HepG2 (cell line): ENCODE results near the gene IMPDH2. TPM values are rescaled to one million over a fixed set of nuclear protein-coding genes. Genes with fewer than 3 reads are reported as not detected.
A peak's percentile ranks its signal among the peaks of the same experiment; 100 is the strongest.

Source experiments
- DNMT3B ChIP-seq: conservative IDR thresholded peaks from 2 replicates; pipeline ENCODE4 v1.6.1; 2016; ENCODE audit warnings: missing biosample characterization, control low read depth
- FOSL1 ChIP-seq: sonication (generic); formaldehyde crosslinking; IDR thresholded peaks from 2 replicates; pipeline ENCODE4 v1.9.0; 2021; ENCODE audit warnings: missing genetic modification reagents, borderline replicate concordance
- MTA1 ChIP-seq: sonication (generic); formaldehyde crosslinking; IDR thresholded peaks from 2 replicates; pipeline ENCODE4 v1.4.0; 2020; ENCODE audit warnings: missing genetic modification reagents, mild to moderate bottlenecking, borderline replicate concordance
- MYNN ChIP-seq: sonication (generic); formaldehyde crosslinking; IDR thresholded peaks from 2 replicates; pipeline ENCODE4 v1.4.0; 2020; ENCODE audit warnings: mild to moderate bottlenecking, low read depth, missing genetic modification reagents
- NPAS2 ChIP-seq: sonication (generic); formaldehyde crosslinking; IDR thresholded peaks from 2 replicates; pipeline ENCODE4 v1.8.0; 2022; ENCODE audit warnings: mild to moderate bottlenecking, missing genetic modification reagents, borderline replicate concordance
- SATB2 ChIP-seq: sonication (generic); formaldehyde crosslinking; IDR thresholded peaks from 2 replicates; pipeline ENCODE4 v1.5.0; 2020; ENCODE audit warnings: missing genetic modification reagents
- SIN3A ChIP-seq: IDR thresholded peaks from 2 replicates; pipeline ENCODE4 v1.6.1; 2011; ENCODE audit warnings: low read depth, mild to moderate bottlenecking, control low read depth, low read length, borderline replicate concordance
- ZMYM2 ChIP-seq: sonication (generic); formaldehyde crosslinking; IDR thresholded peaks from 2 replicates; pipeline ENCODE4 v1.8.0; 2022; ENCODE audit warnings: mild to moderate bottlenecking, missing genetic modification reagents
- ZNF883 ChIP-seq: sonication (generic); formaldehyde crosslinking; IDR thresholded peaks from 2 replicates; pipeline ENCODE4 v1.5.1; 2020; ENCODE audit warnings: mild to moderate bottlenecking, missing genetic modification reagents; ENCODE audit errors: not compliant biosample characterization
- polyA plus RNA-seq, 8 experiments: library from polyadenylated mRNA; depleted of rRNA in 3 of 8; stranded (reverse) in 7 of 8; unstranded in 1 of 8; fragments of >200 nt; fragmentation: Illumina TruSeq in 4 of 8; extraction: Trizol in 4 of 8; gene quantifications; 2 replicates each; pipeline versions ENCODE4 v1.2.1 to v1.2.3, GENCODE V29; 2011 to 2016; ENCODE audit warnings: low read depth in 4 of 8, missing spikeins in 1 of 8, mixed read lengths in 1 of 8; ENCODE audit not compliant: insufficient read depth in 1 of 8
- total RNA-seq, 5 experiments: library from RNA; depleted of rRNA; stranded (reverse); fragments of >200 nt; fragmentation: Illumina TruSeq; extraction: Trizol; gene quantifications; 2 replicates each; pipeline ENCODE4 v1.2.3, GENCODE V29; 2016; ENCODE audit warnings: low read depth in 1 of 5
- TF ChIP-seq, protein P1 (sequence below): sonication (generic); formaldehyde crosslinking; IDR thresholded peaks from 2 replicates; pipeline ENCODE4 v1.4.0; 2020; ENCODE audit warnings: mild to moderate bottlenecking, missing genetic modification reagents
- TF ChIP-seq, protein P2 (sequence below): IDR thresholded peaks from 2 replicates; pipeline ENCODE4 v1.6.1; 2016; ENCODE audit warnings: mild to moderate bottlenecking, missing biosample characterization, missing genetic modification reagents
- TF ChIP-seq, protein P3 (sequence below): sonication (generic); formaldehyde crosslinking; IDR thresholded peaks from 2 replicates; pipeline ENCODE4 v1.4.0; 2020; ENCODE audit warnings: missing genetic modification reagents, borderline replicate concordance
- TF ChIP-seq, protein P4 (sequence below): sonication (generic); formaldehyde crosslinking; IDR thresholded peaks from 2 replicates; pipeline ENCODE4 v1.8.0; 2022; ENCODE audit warnings: mild to moderate bottlenecking, missing genetic modification reagents; ENCODE audit not compliant: insufficient replicate concordance
- TF ChIP-seq, protein P5 (sequence below): sonication (generic); formaldehyde crosslinking; IDR thresholded peaks from 2 replicates; pipeline ENCODE4 v1.8.0; 2022; ENCODE audit warnings: missing genetic modification reagents, mild to moderate bottlenecking, inconsistent platforms, borderline replicate concordance
- TF ChIP-seq, protein P6 (sequence below): IDR thresholded peaks from 2 replicates; pipeline ENCODE4 v1.6.1; 2016; ENCODE audit warnings: low read depth, borderline replicate concordance
- TF ChIP-seq, protein P7 (sequence below): sonication (generic); formaldehyde crosslinking; IDR thresholded peaks from 2 replicates; pipeline ENCODE4 v1.5.0; 2020; ENCODE audit warnings: mild to moderate bottlenecking, missing genetic modification reagents, moderate library complexity

IMPDH2 gene
- total and polyA plus RNA-seq, 2 of the 13 experiments (the other 11 are each of a cell fraction or from before 2014, with no cell fraction given), result 248 to 260 TPM

DNA sequence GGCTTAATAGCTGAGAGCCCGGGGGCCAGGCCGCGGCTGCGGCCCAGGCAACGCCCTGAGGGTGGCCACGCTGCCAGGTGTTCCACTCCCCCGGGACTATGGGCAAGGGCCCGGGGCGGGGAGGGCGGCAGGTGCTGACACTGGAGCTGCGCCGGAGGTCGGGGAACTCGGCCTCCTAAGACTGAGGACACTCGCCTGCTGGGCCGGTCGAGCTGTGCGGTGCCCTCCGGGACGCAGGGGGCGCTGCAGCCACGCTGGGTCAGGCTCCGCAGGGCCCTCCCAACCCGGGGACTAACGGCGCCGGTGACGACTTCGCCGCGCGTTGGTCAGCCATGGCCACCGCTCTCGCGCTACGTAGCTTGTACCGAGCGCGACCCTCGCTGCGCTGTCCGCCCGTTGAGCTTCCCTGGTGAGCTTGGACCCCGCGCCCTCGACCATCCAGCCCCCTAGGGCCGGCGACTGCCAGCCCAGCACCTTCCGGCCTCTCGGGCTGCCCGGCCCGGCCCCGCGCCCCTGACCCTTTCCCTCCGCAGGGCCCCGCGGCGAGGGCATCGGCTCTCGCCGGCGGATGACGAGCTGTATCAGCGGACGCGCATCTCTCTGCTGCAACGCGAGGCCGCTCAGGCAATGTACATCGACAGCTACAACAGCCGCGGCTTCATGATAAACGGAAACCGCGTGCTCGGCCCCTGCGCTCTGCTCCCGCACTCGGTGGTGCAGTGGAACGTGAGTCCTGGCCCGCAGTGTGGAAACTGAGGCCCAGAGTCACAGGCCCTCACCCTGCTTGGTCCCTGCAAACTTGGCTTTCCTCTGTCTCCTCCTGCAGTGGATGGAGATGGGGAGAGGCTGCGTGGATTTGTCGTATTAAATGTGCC is 7.1 kb downstream of the IMPDH2 start, which contains the start of gene NDUFAF3 (continued):
- no peak for TF ChIP-seq ZMYM2
- peak; percentile 57; the same call in 1 of the 2 replicates for TF ChIP-seq MTA1
- TF ChIP-seq, protein P1, sequence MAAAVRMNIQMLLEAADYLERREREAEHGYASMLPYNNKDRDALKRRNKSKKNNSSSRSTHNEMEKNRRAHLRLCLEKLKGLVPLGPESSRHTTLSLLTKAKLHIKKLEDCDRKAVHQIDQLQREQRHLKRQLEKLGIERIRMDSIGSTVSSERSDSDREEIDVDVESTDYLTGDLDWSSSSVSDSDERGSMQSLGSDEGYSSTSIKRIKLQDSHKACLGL (CRISPR knock-in tag), result 0 out of 2 replicates have a peak, but pooled peaks have one; percentile 45
- TF ChIP-seq SIN3A, result 0 out of 2 replicates have a peak, but pooled peaks have one; percentile 25
- peak; percentile 47; the same call in 1 of the 2 replicates for TF ChIP-seq FOSL1 (CRISPR knock-in tag)
- TF ChIP-seq, protein P2, sequence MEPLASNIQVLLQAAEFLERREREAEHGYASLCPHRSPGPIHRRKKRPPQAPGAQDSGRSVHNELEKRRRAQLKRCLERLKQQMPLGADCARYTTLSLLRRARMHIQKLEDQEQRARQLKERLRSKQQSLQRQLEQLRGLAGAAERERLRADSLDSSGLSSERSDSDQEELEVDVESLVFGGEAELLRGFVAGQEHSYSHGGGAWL (CRISPR knock-in tag), result peak; percentile 82
- TF ChIP-seq, protein P3, sequence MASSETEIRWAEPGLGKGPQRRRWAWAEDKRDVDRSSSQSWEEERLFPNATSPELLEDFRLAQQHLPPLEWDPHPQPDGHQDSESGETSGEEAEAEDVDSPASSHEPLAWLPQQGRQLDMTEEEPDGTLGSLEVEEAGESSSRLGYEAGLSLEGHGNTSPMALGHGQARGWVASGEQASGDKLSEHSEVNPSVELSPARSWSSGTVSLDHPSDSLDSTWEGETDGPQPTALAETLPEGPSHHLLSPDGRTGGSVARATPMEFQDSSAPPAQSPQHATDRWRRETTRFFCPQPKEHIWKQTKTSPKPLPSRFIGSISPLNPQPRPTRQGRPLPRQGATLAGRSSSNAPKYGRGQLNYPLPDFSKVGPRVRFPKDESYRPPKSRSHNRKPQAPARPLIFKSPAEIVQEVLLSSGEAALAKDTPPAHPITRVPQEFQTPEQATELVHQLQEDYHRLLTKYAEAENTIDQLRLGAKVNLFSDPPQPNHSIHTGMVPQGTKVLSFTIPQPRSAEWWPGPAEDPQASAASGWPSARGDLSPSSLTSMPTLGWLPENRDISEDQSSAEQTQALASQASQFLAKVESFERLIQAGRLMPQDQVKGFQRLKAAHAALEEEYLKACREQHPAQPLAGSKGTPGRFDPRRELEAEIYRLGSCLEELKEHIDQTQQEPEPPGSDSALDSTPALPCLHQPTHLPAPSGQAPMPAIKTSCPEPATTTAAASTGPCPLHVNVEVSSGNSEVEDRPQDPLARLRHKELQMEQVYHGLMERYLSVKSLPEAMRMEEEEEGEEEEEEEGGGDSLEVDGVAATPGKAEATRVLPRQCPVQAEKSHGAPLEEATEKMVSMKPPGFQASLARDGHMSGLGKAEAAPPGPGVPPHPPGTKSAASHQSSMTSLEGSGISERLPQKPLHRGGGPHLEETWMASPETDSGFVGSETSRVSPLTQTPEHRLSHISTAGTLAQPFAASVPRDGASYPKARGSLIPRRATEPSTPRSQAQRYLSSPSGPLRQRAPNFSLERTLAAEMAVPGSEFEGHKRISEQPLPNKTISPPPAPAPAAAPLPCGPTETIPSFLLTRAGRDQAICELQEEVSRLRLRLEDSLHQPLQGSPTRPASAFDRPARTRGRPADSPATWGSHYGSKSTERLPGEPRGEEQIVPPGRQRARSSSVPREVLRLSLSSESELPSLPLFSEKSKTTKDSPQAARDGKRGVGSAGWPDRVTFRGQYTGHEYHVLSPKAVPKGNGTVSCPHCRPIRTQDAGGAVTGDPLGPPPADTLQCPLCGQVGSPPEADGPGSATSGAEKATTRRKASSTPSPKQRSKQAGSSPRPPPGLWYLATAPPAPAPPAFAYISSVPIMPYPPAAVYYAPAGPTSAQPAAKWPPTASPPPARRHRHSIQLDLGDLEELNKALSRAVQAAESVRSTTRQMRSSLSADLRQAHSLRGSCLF (CRISPR knock-in tag), result no peak
- TF ChIP-seq SATB2 (CRISPR knock-in tag), result no peak
- TF ChIP-seq NPAS2, result no peak
- TF ChIP-seq, protein P4, sequence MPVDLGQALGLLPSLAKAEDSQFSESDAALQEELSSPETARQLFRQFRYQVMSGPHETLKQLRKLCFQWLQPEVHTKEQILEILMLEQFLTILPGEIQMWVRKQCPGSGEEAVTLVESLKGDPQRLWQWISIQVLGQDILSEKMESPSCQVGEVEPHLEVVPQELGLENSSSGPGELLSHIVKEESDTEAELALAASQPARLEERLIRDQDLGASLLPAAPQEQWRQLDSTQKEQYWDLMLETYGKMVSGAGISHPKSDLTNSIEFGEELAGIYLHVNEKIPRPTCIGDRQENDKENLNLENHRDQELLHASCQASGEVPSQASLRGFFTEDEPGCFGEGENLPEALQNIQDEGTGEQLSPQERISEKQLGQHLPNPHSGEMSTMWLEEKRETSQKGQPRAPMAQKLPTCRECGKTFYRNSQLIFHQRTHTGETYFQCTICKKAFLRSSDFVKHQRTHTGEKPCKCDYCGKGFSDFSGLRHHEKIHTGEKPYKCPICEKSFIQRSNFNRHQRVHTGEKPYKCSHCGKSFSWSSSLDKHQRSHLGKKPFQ (CRISPR knock-in tag), result peak; percentile 95
- TF ChIP-seq, protein P5, sequence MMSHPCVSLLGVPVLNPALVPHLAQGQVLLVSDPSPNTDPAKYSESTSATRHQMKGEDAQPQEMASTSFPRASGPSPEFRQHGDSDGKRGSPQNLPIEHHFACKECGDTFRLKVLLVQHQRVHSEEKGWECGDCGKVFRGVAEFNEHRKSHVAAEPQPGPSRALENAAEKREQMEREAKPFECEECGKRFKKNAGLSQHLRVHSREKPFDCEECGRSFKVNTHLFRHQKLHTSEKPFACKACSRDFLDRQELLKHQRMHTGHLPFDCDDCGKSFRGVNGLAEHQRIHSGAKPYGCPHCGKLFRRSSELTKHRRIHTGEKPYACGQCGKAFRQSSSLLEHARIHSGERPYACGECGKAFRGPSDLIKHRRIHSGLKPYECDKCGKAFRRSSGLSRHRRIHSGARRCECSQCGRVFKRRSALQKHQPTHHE (CRISPR knock-in tag), result peak; percentile 95; the same call in 1 of the 2 replicates
- TF ChIP-seq, protein P6, sequence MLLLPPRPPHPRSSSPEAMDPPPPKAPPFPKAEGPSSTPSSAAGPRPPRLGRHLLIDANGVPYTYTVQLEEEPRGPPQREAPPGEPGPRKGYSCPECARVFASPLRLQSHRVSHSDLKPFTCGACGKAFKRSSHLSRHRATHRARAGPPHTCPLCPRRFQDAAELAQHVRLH (CRISPR knock-in tag), result peak; percentile 85; the same call in 1 of the 2 replicates
- TF ChIP-seq DNMT3B (CRISPR knock-in tag), result no peak; the same call in 1 of the 2 replicates
- TF ChIP-seq ZNF883, result peak; percentile 56
- TF ChIP-seq MYNN (CRISPR knock-in tag), result no peak
- TF ChIP-seq, protein P7, sequence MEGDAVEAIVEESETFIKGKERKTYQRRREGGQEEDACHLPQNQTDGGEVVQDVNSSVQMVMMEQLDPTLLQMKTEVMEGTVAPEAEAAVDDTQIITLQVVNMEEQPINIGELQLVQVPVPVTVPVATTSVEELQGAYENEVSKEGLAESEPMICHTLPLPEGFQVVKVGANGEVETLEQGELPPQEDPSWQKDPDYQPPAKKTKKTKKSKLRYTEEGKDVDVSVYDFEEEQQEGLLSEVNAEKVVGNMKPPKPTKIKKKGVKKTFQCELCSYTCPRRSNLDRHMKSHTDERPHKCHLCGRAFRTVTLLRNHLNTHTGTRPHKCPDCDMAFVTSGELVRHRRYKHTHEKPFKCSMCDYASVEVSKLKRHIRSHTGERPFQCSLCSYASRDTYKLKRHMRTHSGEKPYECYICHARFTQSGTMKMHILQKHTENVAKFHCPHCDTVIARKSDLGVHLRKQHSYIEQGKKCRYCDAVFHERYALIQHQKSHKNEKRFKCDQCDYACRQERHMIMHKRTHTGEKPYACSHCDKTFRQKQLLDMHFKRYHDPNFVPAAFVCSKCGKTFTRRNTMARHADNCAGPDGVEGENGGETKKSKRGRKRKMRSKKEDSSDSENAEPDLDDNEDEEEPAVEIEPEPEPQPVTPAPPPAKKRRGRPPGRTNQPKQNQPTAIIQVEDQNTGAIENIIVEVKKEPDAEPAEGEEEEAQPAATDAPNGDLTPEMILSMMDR (CRISPR knock-in tag), result peak; percentile 97
